NOMO-1 treated with dmso at 0.1 percent for 144 hours (cell line): ENCODE measurements around the gene KANSL2.
A peak's percentile ranks its signal among the peaks of the same experiment; 100 is the strongest.
"Not testable (repeated sequence)": the region's sequence is repeated elsewhere in the genome, so short reads cannot be mapped to it uniquely, and the experiment has no call there.

Source experiments
- DNase-seq: peaks from one replicate; lab custom pipeline; 2025; ENCODE audit not compliant: unreplicated experiment; lab: John Stamatoyannopoulos, UW

Gene KANSL2, protein sequence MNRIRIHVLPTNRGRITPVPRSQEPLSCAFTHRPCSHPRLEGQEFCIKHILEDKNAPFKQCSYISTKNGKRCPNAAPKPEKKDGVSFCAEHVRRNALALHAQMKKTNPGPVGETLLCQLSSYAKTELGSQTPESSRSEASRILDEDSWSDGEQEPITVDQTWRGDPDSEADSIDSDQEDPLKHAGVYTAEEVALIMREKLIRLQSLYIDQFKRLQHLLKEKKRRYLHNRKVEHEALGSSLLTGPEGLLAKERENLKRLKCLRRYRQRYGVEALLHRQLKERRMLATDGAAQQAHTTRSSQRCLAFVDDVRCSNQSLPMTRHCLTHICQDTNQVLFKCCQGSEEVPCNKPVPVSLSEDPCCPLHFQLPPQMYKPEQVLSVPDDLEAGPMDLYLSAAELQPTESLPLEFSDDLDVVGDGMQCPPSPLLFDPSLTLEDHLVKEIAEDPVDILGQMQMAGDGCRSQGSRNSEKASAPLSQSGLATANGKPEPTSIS

DNA sequence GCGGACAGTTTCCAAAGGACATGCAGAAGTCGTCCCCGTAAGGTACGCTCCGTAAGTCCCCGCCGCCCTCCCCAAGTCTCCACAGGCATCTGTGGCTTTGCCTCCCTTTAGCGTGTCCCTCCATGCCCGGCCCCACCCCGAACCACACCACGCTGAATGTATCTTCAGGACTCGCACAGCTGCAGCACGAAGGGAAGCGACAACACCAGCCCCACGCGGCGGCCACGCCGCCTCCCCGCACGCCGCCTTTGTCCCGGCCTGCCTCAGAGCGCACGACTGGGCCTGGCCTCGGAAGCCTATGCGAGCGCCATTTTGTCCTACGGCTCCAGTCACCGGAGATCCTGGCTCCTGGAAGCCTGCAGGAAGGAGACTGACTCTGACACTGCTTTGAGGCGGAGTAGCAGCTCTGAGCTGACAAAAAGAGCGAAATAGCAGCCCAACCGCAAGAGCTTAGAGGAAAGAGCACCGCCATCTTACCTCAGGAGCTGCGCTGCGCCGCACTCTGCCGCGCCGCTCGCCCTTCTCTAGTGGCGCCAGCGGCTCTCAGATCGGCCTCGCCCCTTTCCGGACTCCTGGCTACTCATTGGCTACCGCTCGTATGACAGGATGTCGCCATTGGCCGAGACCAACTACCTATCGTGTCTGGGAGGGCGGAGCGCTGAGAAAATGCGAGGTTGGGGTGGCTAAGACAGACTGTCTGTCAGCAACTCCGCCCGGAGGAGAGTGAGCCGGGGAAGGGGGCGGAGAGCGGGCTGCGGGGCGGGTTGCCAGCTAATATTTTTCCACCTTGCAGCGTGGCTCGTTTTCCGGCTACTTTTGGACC, at the start of gene KANSL2:
TSS of gene KANSL2 (minus strand) at position 529 of the 823 bp plus-strand sequence. CDS start 606 bp downstream, outside the sequence.
- DNase-seq, result peak; percentile 99

DNA sequence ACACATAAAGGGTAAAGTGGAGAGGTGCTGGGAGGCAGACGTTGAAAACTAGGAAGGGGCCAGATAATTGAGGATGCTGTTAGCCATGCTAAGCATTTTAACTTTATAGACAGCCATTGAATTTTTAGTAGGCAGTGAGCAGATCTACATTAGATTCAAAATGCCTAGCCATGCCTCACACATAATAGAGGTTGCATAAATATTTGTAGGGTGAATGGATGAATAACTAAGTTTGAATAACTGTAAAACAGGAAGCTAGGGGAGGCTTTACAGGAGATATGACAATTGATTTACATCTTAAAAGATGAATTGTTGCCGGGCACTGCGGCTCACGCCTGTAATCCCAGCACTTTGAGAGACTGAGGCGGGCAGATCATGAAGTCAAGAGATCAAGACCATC, 46.8 kb upstream of the KANSL2 start:
- DNase-seq, result no peak

DNA sequence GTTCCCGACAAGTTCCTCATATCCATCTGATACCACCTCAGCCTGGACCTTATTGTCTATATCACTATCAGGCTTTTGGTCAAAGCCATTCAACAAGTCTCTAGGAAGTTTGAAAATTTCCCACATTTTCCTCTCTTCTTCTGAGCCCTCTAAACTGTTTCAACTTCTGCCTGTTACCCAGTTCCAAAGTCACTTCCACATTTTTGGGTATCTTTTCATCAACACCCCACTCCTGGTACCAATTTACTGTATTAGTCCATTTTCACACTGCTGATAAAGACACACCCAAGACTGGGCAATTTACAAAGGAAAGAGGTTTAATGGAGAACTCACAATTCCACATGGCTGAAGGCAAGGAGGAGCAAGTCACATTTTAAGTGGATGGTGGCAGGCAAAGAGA, 38.7 kb upstream of the KANSL2 start:
- not testable (repeated sequence) for DNase-seq

DNA sequence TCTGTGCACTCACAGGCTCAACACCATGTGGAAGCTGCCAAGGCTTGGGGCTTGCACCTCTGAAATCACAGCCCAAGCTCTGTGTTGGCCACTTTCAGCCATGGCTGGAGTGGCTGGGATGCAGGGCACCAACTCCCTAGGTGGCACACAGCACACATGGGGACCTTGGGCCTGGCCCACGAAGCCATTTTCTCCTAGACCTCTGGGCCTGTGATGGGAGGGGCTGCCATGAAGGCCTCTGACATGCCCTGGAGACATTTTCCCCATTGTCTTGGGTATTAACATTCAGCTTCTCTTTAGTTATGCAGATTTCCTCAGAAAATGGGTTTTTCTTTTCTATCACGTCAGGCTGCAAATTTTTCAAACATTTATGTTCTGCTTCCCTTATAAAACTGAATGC, 38.1 kb upstream of the KANSL2 start:
- not testable (repeated sequence) for DNase-seq

DNA sequence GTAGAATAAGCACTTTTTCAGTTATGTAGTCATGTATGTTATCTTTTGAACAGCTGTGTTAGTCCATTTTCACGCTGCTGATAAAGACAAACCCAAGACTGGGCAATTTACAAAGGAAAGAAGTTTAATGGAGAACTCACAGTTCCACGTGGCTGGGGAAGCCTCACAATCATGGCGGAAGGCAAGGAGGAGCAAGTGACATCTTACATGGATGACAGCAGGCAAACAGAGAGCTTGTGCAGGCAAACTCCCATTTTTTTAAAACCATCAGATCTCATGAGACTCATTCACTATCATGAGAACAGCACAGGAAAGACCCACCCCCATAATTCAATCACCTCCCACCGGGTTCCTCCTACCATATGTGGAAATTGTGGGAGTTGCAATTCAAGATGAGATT, 37.0 kb upstream of the KANSL2 start:
- DNase-seq, result not testable (repeated sequence)

DNA sequence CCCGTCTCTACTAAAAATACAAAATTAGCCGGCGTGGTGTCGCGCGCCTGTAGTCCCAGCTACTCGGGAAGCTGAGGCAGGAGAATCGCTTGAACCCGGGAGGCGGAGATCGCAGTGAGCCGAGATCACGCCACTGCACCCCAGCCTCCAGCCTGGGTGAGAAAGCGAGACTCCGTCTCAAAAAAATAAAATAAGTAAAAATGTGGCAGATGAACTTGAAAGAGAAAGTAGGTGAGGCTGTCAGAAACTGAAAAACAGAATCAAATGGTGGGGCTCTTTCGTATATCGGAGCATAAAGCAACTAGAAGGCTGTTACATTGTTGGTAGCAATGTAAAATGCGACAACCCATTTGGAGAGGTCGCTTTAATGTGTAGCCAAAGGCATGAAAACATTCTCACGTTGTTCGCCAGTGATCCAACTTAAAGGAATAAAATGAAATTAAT, 35.2 kb upstream of the KANSL2 start:
- DNase-seq, result no peak

DNA sequence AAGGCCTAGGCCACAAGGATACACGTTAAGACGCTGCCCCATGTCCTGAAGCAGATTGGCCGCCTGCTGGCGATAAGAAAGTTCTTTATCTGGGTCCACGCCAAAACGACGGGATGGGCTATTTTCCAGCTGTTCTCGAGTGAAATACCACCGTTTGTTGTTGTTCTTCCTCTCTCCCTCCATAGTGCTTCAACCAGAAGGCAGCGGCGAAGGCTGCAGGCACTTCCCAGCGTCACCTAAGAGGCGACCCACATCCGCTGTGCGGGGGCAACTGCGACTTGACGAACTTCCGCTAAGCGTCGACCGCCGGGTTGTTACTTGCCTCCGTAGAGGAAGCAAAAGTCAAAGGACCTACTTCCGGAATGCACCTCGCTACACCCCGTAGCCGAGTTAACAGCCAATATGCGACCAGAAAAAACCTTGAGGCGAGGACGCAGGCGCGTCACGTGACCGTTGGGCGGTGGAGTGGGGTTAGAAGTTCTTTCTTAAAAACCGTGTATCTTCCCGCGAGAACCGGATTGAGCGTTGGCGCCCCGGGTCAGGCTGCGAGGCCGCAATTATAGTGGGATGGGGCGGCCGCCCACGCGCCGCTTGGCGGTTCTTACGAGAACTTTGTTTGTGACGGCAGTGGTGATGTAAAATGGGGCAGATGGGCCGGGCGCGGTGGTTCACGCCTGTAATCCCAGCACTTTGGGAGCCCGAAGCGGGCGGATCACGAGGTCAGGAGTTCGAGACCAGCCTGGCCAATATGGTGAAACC, 34.6 kb upstream of the KANSL2 start, which contains the start of gene CCNT1:
TSS of gene CCNT1 (minus strand) at position 215 of the 759 bp plus-strand sequence. CDS start at position 183, 32 bp downstream.
- peak; percentile 100 for DNase-seq

DNA sequence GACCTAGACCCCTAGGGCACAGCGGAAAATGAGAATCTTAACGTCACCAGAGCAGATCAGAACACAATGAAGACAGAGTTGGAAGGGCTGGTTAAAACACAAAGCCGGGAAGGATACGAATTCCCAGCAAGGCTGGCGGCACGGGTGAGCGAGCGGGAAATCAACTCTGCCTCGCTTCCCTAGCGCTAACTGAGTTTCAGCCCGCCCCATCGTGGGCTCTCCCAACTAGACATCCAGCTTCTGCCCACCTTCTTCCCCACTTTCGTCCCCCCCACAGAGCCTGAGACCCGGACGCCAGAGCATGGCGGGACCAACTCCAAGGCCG, 34.1 kb upstream of the KANSL2 start:
- no peak for DNase-seq

DNA sequence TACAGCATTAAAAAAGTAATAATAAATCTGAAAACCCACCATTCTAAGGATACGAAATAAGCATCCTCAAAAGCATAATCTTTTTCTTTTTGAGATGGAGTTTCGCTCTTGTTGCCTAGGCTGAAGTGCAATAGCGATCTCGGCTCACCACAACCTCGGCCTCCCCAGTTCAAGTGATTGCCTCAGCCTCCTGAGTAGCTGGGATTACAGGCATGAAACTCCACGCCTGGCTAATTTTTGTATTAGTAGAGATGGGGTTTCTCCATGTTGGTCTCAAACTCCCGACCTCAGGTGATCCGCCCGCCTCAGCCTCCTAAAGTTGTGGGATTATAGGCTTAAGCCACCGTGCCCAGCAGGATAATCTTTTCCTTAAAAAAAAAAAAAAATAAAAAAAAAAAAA, 30.2 kb upstream of the KANSL2 start:
- DNase-seq, result no peak

DNA sequence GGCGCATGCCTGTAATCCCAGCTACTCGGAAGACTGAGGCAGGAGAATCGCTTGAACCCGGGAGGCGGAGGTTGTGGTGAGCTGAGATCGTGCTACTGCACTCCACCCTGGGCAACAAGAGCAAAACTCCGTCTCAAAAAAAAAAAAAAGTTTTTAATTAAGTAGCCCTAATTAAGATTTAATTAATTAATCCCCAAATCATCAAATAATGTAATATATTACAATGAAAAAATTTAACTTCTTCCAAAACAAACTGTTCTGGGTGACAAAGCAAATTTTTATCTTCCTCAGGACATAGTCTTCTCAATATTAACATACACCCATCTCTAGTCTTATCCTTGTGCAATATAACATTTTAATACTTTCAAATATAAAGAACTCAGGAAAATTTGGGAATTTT, 16.8 kb upstream of the KANSL2 start:
- DNase-seq, result not testable (repeated sequence)

DNA sequence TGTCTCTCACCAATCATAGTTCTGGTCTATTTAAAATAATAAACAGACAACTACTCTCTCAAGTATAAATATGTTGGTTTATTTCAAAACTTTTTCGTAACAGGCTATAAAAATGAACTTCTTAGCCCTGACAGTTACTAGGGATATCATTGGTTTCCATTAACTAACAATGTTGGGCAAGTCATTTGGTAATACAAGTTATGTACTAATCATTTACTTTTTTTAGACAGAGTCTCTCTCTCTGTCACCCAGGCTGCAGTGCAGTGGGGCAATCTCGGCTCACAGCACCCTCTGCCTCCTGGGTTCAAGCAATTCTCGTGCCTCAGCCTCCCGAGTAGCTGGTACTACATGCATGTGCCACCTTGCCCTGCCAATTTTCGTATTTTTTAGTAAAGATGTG, 14.6 kb upstream of the KANSL2 start:
- no peak for DNase-seq

DNA sequence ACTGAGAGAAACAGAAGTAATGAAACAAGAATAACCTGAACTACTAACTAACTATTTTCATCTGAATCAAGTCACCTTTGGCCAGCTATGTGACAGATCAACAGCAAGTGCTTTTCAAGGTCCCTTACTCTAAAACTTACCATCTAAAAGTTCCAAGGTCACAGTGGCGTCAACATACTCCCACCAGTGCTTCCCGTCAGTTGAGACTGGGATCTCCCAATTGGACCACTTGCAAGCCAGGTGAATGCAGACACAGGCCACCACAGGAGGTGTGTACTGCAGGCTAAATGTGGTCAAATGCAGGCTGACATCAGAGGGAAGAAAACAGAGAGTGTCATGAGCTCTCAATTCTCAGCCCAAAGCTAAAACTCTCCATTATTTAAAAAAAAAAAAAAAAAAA, 13.8 kb upstream of the KANSL2 start:
- DNase-seq, result no peak

DNA sequence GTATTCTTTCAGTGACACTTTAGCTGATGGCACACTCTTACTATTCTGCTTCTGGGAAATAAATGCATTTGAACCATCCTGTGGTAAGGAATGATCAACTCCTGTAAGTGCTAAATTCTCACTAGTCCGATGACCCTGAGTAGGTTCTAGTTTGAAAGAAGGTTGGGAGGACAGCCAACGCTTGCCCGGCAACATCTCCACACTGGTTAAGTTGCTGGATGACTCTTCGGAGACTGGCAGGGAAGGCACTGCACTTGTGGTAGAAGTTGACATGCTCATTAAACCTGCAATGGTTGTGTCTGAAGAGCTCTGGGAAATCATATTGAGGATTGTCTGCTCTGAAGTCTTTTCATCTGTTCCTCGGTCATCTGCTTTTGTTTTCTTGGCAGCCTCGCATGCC, 12.0 kb upstream of the KANSL2 start:
- no peak for DNase-seq

DNA sequence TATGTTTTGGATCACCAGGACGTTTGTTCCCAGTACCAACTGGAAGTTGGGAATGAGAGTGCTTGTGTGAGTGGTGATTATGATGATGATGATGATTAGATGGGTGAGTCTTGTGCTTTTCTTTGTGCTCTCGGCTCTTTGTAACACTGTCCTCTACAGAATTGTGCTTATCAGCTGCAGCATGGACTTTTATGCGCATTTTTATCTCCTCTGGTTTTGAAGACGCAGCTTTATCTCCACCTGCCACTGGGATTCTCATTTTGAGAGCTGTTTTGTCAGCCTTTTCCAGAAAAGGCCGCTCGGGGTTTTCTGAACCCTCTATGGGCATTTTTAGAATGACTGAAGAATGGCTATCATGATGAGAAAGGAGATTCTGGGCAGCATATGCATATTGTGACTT, 11.5 kb upstream of the KANSL2 start:
- no peak for DNase-seq

DNA sequence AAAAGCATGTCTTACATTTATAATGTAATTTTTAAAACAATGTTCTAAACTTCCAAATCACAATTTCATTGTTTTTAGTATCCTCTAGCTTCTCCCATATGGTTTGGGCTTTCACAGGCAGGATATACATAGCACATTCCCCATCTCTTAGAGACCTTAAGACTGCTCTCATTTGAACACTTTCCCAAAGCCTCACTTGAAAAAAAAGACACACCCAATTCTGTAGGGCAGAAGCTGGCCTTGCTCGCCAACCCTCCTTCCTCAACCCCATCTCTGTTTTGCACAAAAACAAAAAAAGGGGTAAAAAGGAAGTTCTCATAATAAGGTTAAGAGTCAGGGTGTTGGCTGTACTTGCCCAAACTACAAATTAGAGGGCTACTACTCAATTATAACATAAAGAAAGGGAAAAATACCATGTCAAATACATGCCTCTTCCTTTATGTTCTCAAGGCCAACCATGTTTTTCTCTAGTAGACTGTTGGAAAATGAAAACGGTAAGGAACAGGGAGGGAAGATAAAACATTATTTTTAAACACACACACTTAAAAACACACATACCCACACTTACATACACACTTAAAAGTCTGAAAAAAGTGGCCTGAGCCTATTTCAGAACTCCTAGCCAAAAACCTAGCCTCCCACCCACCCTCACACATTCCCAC, 9.9 kb upstream of the KANSL2 start:
- no peak for DNase-seq

DNA sequence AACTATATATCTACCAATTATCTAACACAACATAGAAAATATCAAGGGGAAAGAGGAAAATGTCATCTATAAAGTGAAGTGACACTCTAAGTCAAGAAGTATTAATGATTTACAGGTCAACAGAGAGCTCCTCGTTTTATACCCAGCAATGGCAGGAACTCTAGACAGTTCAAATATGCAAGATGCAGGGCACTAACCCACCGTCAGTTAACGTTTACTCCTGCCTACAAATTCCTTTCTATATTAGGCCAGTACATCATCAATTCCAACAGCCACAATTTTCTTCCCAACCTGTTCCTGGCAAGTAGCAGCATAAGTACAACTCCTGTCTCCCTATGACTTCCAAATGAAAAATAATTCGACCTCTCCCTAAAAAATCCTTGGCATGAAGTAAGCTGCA, 9.0 kb upstream of the KANSL2 start:
- DNase-seq, result no peak

DNA sequence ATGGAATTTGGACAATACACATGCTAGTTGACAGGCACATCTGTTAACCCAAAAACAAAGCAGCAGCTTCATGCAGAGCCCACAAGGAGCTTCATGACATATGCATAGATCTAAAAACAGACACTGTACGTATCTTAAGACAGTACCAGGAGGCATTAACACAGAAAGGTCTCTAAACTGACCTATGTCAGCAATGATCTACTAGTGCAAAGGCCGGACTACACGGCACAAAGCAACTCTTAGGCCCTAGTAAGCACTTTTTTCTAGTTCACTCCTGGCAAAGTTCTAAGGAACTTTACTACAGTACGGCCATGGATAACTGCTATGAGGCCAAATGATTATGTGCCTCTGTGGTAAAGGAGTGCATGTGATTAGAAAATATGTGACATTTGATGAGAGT, 8.4 kb upstream of the KANSL2 start:
- DNase-seq, result no peak

DNA sequence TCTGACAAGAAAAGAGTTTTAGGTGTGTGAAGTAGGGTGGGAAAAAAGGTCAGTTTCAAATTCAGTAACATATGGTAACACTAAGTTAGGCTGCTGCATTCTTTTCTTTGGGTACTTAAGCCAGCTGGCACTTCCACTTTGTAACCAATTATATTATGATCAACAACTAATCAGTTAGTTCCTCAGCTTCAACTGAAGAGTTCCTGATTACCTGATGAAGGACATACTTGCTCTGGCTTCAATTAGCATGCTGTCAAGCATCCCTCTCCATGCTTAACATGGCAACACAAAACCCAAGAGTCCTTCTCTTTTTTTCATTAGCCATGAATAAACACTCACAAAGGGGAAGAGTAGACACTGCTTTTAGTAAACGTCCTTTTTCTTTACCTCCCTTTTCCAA, 6.8 kb upstream of the KANSL2 start:
- DNase-seq, result no peak

DNA sequence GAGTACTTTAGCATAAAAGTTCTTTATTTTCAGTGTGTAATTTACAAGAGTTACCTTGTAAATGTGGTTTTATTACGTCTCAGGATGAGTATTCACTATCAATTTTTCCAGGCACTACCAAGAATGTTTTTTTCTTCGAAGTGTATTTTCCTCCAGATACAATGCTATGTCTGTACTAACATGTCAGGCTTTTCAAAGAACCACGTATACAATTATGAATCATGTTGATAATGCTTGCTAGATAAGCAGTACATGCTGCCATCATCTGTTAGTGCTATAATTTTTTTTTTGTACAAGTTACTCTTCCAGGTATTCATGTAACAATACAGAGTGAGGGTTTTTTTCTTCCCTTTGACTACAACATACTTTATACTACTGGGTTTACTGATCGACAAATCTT, 5.6 kb upstream of the KANSL2 start:
- DNase-seq, result no peak

DNA sequence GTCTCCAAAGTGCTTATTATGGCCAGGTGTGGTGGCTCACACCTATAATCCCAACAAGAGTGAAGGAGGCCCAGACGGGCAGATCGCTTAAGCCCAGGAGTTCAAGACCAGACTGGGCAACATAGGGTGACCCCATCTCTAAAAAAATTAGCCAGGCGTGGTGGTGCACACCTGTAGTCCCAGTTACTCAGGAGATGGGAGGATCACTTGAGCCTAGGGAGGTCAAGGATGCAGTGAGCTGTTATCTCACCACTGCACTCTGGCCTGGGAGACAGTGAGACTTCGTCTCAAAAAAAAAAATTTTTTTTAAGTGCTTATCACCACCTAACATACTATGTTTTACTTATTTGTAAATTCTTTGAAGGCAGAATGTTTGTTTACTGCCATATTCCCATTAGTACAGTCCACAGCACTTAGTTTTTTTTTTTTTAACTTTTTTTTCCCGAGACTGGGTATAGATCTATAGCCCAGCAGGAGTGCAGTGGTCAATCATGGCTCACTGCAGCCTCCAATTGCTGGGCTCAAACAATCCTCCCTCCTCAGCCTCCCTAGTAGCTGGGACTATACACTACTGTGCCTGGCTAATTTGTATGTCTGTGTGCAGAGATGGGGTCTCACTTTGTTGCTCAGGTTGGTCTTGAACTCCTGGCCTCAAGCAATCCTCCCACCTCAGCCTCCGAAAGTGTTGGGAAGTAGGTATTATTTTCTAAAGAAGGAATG, 4.7 kb upstream of the KANSL2 start:
- no peak for DNase-seq
